ENCODE data around the gene WDR45B. TPM values are rescaled to one million over a fixed set of nuclear protein-coding genes. Genes with fewer than 3 reads are reported as not detected.

The WDR45B gene
- total and polyA plus RNA-seq, 2 experiments from 2014 or later, result 87.3 to 87.8 TPM

GRCh38 chr17:82567286-82567685 is 81.0 kb downstream of the WDR45B start:
- Histone ChIP-seq H3K79me2 (ENCODE audit: insufficient read depth) (peaks cover 97% of the 10 kb centered on the region), H3K27ac (no peak overlapping the region), H3K27me3 (replicated peaks; ENCODE audit: insufficient read depth) (no peaks in the 10 kb centered on the region), H3K9me3 (ENCODE audit: low read depth) (no peaks in the 10 kb centered on the region), H3K9ac (no peak overlapping the region), H3K4me2 (ENCODE audit: unreplicated experiment) (no peak overlapping the region), H2AFZ (no peak overlapping the region), H3K9me2 (ENCODE audit: insufficient read depth) (no peaks in the 10 kb centered on the region), H3F3A (ENCODE audit: insufficient read depth) (no peaks in the 10 kb centered on the region), H3K4me3 (no peak overlapping the region), H4K20me1 (ENCODE audit: insufficient read depth) (no peaks in the 10 kb centered on the region), H3K4me1 (ENCODE audit: insufficient read depth) (no peaks in the 10 kb centered on the region), H3K36me3 (ENCODE audit: low read depth) (peaks cover 9% of the 10 kb centered on the region; the same call in 1 of the 2 replicates)
- TF ChIP-seq EZH2phosphoT487 (IDR thresholded peaks at IDR 0.05; ENCODE audit: insufficient read depth, low read depth) (no peak), EZH2 (IDR thresholded peaks at IDR 0.05; ENCODE audit: insufficient read depth, poor library complexity, severe bottlenecking) (no peak)
- WGBS, 2 experiments (ENCODE audit: low coverage in 1 of 2, low lambda C conversion rate in 2 of 2, missing lambda C conversion rate in 2 of 2), result 89 to 90% methylated on average over 15 of the region's 15 CpGs
- in situ Hi-C loops (cut with MboI), result no loop called here
- DNase-seq, result no peak

GRCh38 chr17:82566129-82566960 is 81.9 kb downstream of the WDR45B start:
- H3K27me3 ChIP-seq (replicated peaks; ENCODE audit: insufficient read depth), result no peaks in the 10 kb centered on the region
- no peak for DNase-seq
- no peak overlapping the region for H3K9ac ChIP-seq
- no peak overlapping the region for H3K4me2 ChIP-seq (ENCODE audit: unreplicated experiment)
- peaks cover 6% of the 10 kb centered on the region; the same call in 1 of the 2 replicates for H3K36me3 ChIP-seq (ENCODE audit: low read depth)
- H3K4me3 ChIP-seq, result no peak overlapping the region
- no peak for TF ChIP-seq EZH2 (IDR thresholded peaks at IDR 0.05; ENCODE audit: insufficient read depth, poor library complexity, severe bottlenecking)
- no peak for TF ChIP-seq EZH2phosphoT487 (IDR thresholded peaks at IDR 0.05; ENCODE audit: insufficient read depth, low read depth)
- no peak overlapping the region for H3K27ac ChIP-seq
- no peaks in the 10 kb centered on the region for H3K9me3 ChIP-seq (ENCODE audit: low read depth)
- in situ Hi-C loops (cut with MboI), result no loop called here
- WGBS, 2 experiments (ENCODE audit: low coverage in 1 of 2, low lambda C conversion rate in 2 of 2, missing lambda C conversion rate in 2 of 2), result 73 to 78% methylated on average over 18 of the region's 18 CpGs
- no peaks in the 10 kb centered on the region for H3K4me1 ChIP-seq (ENCODE audit: insufficient read depth)
- H3K79me2 ChIP-seq (ENCODE audit: insufficient read depth), result peaks cover 98% of the 10 kb centered on the region
- no peaks in the 10 kb centered on the region for H3F3A ChIP-seq (ENCODE audit: insufficient read depth)
- no peak overlapping the region for H2AFZ ChIP-seq
- H3K9me2 ChIP-seq (ENCODE audit: insufficient read depth), result no peaks in the 10 kb centered on the region
- no peaks in the 10 kb centered on the region for H4K20me1 ChIP-seq (ENCODE audit: insufficient read depth)

- no peak overlapping the region for H3K4me3 ChIP-seq
- no peaks in the 10 kb centered on the region for H3K9me2 ChIP-seq (ENCODE audit: insufficient read depth)
- no peak overlapping the region for H2AFZ ChIP-seq
- in situ Hi-C loops (cut with MboI), result no loop called here
- H3K9me3 ChIP-seq (ENCODE audit: low read depth), result no peaks in the 10 kb centered on the region
- H3K36me3 ChIP-seq (ENCODE audit: low read depth), result peaks cover 6% of the 10 kb centered on the region; the same call in 1 of the 2 replicates
- H3K4me1 ChIP-seq (ENCODE audit: insufficient read depth), result no peaks in the 10 kb centered on the region
- H3K9ac ChIP-seq, result no peak overlapping the region
- TF ChIP-seq EZH2 (IDR thresholded peaks at IDR 0.05; ENCODE audit: insufficient read depth, poor library complexity, severe bottlenecking), result no peak
- TF ChIP-seq EZH2phosphoT487 (IDR thresholded peaks at IDR 0.05; ENCODE audit: insufficient read depth, low read depth), result no peak
- no peaks in the 10 kb centered on the region for H3K27me3 ChIP-seq (replicated peaks; ENCODE audit: insufficient read depth)
- H4K20me1 ChIP-seq (ENCODE audit: insufficient read depth), result peaks cover 4% of the 10 kb centered on the region; the same call in 1 of the 2 replicates
- H3K79me2 ChIP-seq (ENCODE audit: insufficient read depth), result peaks cover 98% of the 10 kb centered on the region
- H3K4me2 ChIP-seq (ENCODE audit: unreplicated experiment), result no peak overlapping the region
- DNase-seq, result no peak
- H3F3A ChIP-seq (ENCODE audit: insufficient read depth), result no peaks in the 10 kb centered on the region
- no peak overlapping the region for H3K27ac ChIP-seq
- 17 to 50% methylated on average over 1 of the region's 1 CpG for WGBS, 2 experiments (ENCODE audit: low coverage in 1 of 2, low lambda C conversion rate in 2 of 2, missing lambda C conversion rate in 2 of 2)
Observed at GRCh38 chr17:82565551-82565950, 82.7 kb downstream of the WDR45B start.

Small RNA genes lying within 50 kb of the gene (microRNA-seq; reads per million reads assigned to microRNA genes)
- not detected for gene MIR4525 (ENCODE audit: borderline number of aligned reads)

Small RNA genes lying within 50 kb of the gene (small RNA-seq; reads per million reads assigned to genes)
- not detected for gene MIR4525 (ENCODE audit: low read depth, low replicate concordance)

Other genes starting within 250 kb of the WDR45B start
- 5.9 and 9.7 TPM in 2 replicates for gene HEXD, start 230.1 kb downstream of the WDR45B start, total RNA-seq (2014; rRNA removed; shearing (Covaris generic))
- gene HEXD, start 230.1 kb downstream of the WDR45B start, polyA plus RNA-seq (2016; fragmentation: Nextera tagmentation; extraction: Ambion mirVana), result 4.1 and 5.7 TPM in 2 replicates
- 34.1 and 44.7 TPM in 2 replicates for gene OGFOD3, start 229.9 kb downstream of the WDR45B start, total RNA-seq (2014; rRNA removed; shearing (Covaris generic))
- gene OGFOD3, start 229.9 kb downstream of the WDR45B start, polyA plus RNA-seq (2016; fragmentation: Nextera tagmentation; extraction: Ambion mirVana), result 38.1 and 43.6 TPM in 2 replicates
- 66.5 and 93.6 TPM in 2 replicates for gene CYBC1, start 197.7 kb downstream of the WDR45B start, total RNA-seq (2014; rRNA removed; shearing (Covaris generic))
- 54.0 and 58.3 TPM in 2 replicates for gene CYBC1, start 197.7 kb downstream of the WDR45B start, polyA plus RNA-seq (2016; fragmentation: Nextera tagmentation; extraction: Ambion mirVana)
- 55.2 and 69.0 TPM in 2 replicates for gene NARF, start 189.7 kb downstream of the WDR45B start, total RNA-seq (2014; rRNA removed; shearing (Covaris generic))
- gene NARF, start 189.7 kb downstream of the WDR45B start, polyA plus RNA-seq (2016; fragmentation: Nextera tagmentation; extraction: Ambion mirVana), result 67.2 and 70.2 TPM in 2 replicates
- 38.4 and 43.0 TPM in 2 replicates for gene FOXK2, start 128.7 kb downstream of the WDR45B start, total RNA-seq (2014; rRNA removed; shearing (Covaris generic))
- 5.6 and 6.6 TPM in 2 replicates for gene FOXK2, start 128.7 kb downstream of the WDR45B start, polyA plus RNA-seq (2016; fragmentation: Nextera tagmentation; extraction: Ambion mirVana)
- gene RAB40B, start 50.3 kb upstream of the WDR45B start, total RNA-seq (2014; rRNA removed; shearing (Covaris generic)), result 11.4 and 23.7 TPM in 2 replicates
- 23.8 and 24.7 TPM in 2 replicates for gene RAB40B, start 50.3 kb upstream of the WDR45B start, polyA plus RNA-seq (2016; fragmentation: Nextera tagmentation; extraction: Ambion mirVana)
- 31.4 and 33.8 TPM in 2 replicates for gene FN3KRP, start 68.3 kb upstream of the WDR45B start, total RNA-seq (2014; rRNA removed; shearing (Covaris generic))
- gene FN3KRP, start 68.3 kb upstream of the WDR45B start, polyA plus RNA-seq (2016; fragmentation: Nextera tagmentation; extraction: Ambion mirVana), result 45.2 and 46.3 TPM in 2 replicates
- gene FN3K, start 87.2 kb upstream of the WDR45B start, total RNA-seq (2014; rRNA removed; shearing (Covaris generic)), result 0.11 TPM in 1 of 2 replicates, not detected in the other
- 1.0 TPM in 2 replicates for gene FN3K, start 87.2 kb upstream of the WDR45B start, polyA plus RNA-seq (2016; fragmentation: Nextera tagmentation; extraction: Ambion mirVana)
- 19.3 and 26.8 TPM in 2 replicates for gene TBCD, start 103.6 kb upstream of the WDR45B start, total RNA-seq (2014; rRNA removed; shearing (Covaris generic))
- 31.1 and 33.8 TPM in 2 replicates for gene TBCD, start 103.6 kb upstream of the WDR45B start, polyA plus RNA-seq (2016; fragmentation: Nextera tagmentation; extraction: Ambion mirVana)
- not detected in 2 replicates for gene ZNF750, start 191.6 kb upstream of the WDR45B start, total RNA-seq (2014; rRNA removed; shearing (Covaris generic))
- 0.11 TPM in 1 of 2 replicates, not detected in the other for gene ZNF750, start 191.6 kb upstream of the WDR45B start, polyA plus RNA-seq (2016; fragmentation: Nextera tagmentation; extraction: Ambion mirVana)

Measured in GM23248 (cell line).